Fibroblast of villous mesenchyme (primary cell): ENCODE measurements around the gene SLC39A7. TPM values are rescaled to one million over a fixed set of nuclear protein-coding genes. Genes with fewer than 3 reads are reported as not detected.

Source experiments
- DNase-seq: peaks from one replicate; pipeline ENCODE4 v3.0.0-alpha.2; 2010; ENCODE audit warnings: low read depth
- H3K4me3 ChIP-seq: 2 replicates; pipeline ENCODE4 v1.5.1; 2011; ENCODE audit warnings: low read depth, mild to moderate bottlenecking, low read length
- total RNA-seq: library from RNA; depleted of rRNA; stranded (reverse); fragments of >200 nt; gene quantifications from 2 replicates; pipeline ENCODE4 v1.2.3, GENCODE V29; 2012
- TF ChIP-seq, protein P1 (sequence below): IDR thresholded peaks from 2 replicates; pipeline ENCODE4 v1.5.1; 2012; ENCODE audit warnings: low read depth, mild to moderate bottlenecking, low read length; ENCODE audit not compliant: insufficient read depth

The SLC39A7 gene
- total RNA-seq, 1 donor = 143 TPM

DNA sequence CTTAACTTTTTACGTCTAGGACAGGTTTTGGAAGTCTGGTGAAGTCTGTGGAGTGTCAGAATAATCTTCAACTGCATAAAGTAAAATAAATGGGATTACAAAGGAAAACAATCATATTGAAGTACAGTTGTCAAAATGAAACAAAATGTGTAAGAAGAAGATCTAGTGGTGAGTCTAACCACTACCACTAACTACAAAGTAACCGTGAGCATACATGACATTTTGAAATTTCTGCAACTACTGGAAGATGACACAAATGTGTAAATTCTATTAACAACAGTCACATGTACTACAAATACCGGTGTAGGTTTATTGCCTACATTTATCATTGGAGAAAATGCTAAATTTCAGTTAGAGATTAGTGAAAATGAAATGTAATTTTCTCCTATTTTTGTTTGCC lies 41.3 kb downstream of the SLC39A7 start:
- TF ChIP-seq, protein P1, sequence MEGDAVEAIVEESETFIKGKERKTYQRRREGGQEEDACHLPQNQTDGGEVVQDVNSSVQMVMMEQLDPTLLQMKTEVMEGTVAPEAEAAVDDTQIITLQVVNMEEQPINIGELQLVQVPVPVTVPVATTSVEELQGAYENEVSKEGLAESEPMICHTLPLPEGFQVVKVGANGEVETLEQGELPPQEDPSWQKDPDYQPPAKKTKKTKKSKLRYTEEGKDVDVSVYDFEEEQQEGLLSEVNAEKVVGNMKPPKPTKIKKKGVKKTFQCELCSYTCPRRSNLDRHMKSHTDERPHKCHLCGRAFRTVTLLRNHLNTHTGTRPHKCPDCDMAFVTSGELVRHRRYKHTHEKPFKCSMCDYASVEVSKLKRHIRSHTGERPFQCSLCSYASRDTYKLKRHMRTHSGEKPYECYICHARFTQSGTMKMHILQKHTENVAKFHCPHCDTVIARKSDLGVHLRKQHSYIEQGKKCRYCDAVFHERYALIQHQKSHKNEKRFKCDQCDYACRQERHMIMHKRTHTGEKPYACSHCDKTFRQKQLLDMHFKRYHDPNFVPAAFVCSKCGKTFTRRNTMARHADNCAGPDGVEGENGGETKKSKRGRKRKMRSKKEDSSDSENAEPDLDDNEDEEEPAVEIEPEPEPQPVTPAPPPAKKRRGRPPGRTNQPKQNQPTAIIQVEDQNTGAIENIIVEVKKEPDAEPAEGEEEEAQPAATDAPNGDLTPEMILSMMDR = no peak
- no peak for DNase-seq
- H3K4me3 ChIP-seq = no peak overlapping the region

GRCh38 chr6:33243476-33243875 lies 42.8 kb downstream of the SLC39A7 start:
- H3K4me3 ChIP-seq = no peak overlapping the region
- no peak for DNase-seq
- TF ChIP-seq, protein P1 = no peak

DNA sequence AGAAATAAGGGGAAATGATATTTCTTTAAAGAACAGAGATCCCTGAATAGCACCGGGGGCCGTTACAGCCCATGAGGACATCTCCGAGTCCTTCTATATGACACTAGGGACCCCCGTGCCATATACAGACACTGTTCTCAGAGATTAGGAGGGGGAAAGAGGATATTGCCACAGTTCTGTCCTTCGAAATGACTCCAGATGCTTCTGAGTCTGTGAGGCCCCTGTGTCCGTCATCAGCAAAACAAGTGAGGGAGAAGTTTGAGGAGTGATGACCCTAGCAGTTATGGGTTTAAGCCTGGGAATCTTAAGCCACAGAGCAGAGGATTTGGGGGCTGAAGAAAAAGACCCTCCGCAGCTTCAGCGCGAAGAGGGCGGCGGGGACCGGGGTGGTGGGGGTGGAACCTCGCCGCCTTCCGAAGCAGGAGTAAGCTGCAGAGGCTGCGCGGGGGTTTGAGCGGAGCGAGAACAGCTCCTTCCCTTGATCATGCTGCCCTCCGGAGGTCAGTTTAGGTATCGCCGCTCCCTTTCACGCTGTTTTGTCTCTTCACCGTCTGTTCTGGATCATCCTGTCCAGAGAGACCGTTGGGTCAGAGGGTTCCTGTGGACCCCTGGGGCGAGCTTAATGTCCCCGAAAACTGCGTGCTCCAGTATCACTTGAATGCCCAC lies 47.4 kb downstream of the SLC39A7 start:
- H3K4me3 ChIP-seq = peak overlapping the region; percentile 68
- TF ChIP-seq, protein P1 = peak; percentile 89
- DNase-seq = peak; percentile 86

DNA sequence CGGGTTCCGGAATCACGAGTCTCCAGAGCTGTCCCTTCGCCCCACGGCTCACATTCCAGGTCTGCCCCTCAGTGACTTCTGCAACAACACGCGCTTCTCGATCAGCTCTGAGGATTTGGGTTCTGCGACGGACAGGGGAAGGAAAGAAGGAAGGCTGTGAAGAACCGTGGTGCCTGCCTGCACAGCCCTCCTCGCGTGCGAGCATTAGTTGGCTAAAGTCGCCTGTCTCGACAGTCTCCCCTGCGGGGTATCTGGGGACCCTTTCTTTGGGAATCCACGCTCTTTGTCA lies 47.9 kb downstream of the SLC39A7 start:
- TF ChIP-seq, protein P1 = no peak
- DNase-seq = peak; percentile 51

DNA sequence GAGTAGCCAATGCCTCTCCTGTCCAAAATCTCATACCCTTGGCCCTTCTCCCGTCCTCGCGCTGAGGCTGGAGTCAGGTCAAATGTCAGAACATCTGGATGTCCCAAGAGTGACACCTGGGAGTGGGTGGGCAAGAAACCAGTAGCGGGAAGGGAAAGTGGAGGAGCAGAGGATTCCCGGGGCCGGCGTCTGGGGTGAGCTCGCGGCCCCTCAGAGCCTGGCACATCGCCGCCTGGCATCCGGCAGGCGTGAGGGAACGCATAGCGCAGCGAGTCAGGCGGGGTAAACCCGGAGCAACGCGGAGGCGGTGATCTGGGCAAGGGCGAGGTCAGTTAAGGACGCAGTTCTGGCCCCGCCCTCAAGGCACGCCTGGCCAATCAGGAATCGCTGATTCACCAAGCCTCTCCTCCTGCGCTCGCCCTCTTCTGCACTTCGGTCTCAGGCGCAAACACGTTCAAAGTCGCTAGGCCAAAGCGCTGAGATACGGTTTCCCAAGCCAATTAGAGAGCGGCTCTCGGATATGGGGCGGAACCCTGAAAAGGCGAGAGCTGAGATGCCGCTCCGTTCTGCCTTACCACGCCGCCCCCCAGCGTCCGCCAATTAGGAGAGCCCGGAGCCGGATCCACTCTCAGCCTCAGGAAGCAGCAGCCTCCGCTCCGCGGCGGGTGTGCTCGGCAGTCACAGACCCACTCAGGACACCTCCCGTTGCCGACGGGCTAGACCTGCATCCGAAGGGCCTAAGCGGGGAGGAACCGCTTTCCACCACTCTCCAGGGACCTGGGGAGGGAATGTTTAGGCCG lies 48.5 kb downstream of the SLC39A7 start:
- DNase-seq = peak; percentile 99
- H3K4me3 ChIP-seq = peak overlapping the region; percentile 78
- TF ChIP-seq, protein P1 = no peak

More for the DNA sequence above, 47.9 kb downstream of the SLC39A7 start:
- peak overlapping the region; percentile 68 for H3K4me3 ChIP-seq

- peak; percentile 62 for DNase-seq
- TF ChIP-seq, protein P1 = no peak
- peak overlapping the region; percentile 78 for H3K4me3 ChIP-seq
Measured at GRCh38 chr6:33249732-33250630, 49.3 kb downstream of the SLC39A7 start.
